Uterus (tissue), 2 donors: ENCODE data around the gene IQUB.
"Not testable (repeated sequence)": the region's sequence is repeated elsewhere in the genome, so short reads cannot be mapped to it uniquely, and the experiment has no call there.

Experiments
- CTCF ChIP-seq, 4 experiments: fragments of 200-600 bp in 2 of 4; fragments of 450-650 bp in 2 of 4; sonication (generic) in 2 of 4; IDR thresholded peaks; one replicate each; pipeline ENCODE4 v1.5.1; 2016 to 2019; ENCODE audit warnings: antibody characterized with exemption in 4 of 4, mild to moderate bottlenecking in 2 of 4, moderate library complexity in 1 of 4
- POLR2A ChIP-seq, 2 donors: fragments of 450-650 bp; IDR thresholded peaks; one replicate each; pipeline ENCODE4 v1.6.1; 2016; ENCODE audit warnings: antibody characterized with exemption in 2 of 2, mild to moderate bottlenecking in 1 of 2, moderate library complexity in 1 of 2

GRCh38 chr7:123532788-123533552, 1.4 kb downstream of the IQUB start:
- TF ChIP-seq POLR2A, CTCF (IDR thresholded peaks at IDR 0.05): not testable (repeated sequence)
